Endothelial cell (in vitro differentiated cells): ENCODE data around the gene DAPK2. TPM values are rescaled to one million over a fixed set of nuclear protein-coding genes. Genes with fewer than 3 reads are reported as not detected.
A peak's percentile ranks its signal among the peaks of the same experiment; 100 is the strongest.

ENCODE experiments used
- DNase-seq: peaks from one replicate; pipeline ENCODE4 v3.0.0; 2021; ENCODE audit warnings: low spot score
- H3K27ac Mint-ChIP-seq: one replicate; pipeline ENCODE4 v1.8.0; 2021; ENCODE audit warnings: mixed read lengths, inconsistent platforms; ENCODE audit not compliant: unreplicated experiment
- H3K27me3 Mint-ChIP-seq: one replicate; pipeline ENCODE4 v1.8.0; 2021; ENCODE audit warnings: mild to moderate bottlenecking, moderate library complexity, mixed read lengths, inconsistent platforms; ENCODE audit not compliant: unreplicated experiment
- H3K36me3 Mint-ChIP-seq: one replicate; pipeline ENCODE4 v1.8.0; 2021; ENCODE audit warnings: mild to moderate bottlenecking, low read depth, mixed read lengths, inconsistent platforms; ENCODE audit not compliant: unreplicated experiment
- H3K4me1 Mint-ChIP-seq: one replicate; pipeline ENCODE4 v1.8.0; 2021; ENCODE audit warnings: mild to moderate bottlenecking, mixed read lengths, inconsistent platforms; ENCODE audit not compliant: unreplicated experiment
- H3K4me3 Mint-ChIP-seq: one replicate; pipeline ENCODE4 v1.8.0; 2021; ENCODE audit warnings: mild to moderate bottlenecking, mixed read lengths, inconsistent platforms; ENCODE audit not compliant: unreplicated experiment
- H3K9me3 Mint-ChIP-seq: one replicate; pipeline ENCODE4 v1.8.0; 2021; ENCODE audit warnings: mixed read lengths, inconsistent platforms; ENCODE audit not compliant: unreplicated experiment
- CTCF ChIP-seq: fragments of 200-600 bp; sonication (generic); IDR thresholded peaks from one replicate; pipeline ENCODE4 v1.5.0; 2021; ENCODE audit warnings: antibody characterized with exemption; ENCODE audit not compliant: unreplicated experiment
- total RNA-seq: library from RNA; stranded (reverse); fragmentation: NEBNext Ultra II Directional; extraction: Animal tissue kit (Norgen Biotek cat#: 25700); gene quantifications from one replicate; pipeline ENCODE4 v1.2.1, GENCODE V29; 2021; ENCODE audit not compliant: unreplicated experiment

DAPK2 gene
- total RNA-seq, 1 donor from 2014 or later, result 10.0 TPM

- Mint-ChIP-seq H3K4me1 (peaks cover 40% of the 10 kb centered on the region), H3K27ac (no peak overlapping the region), H3K36me3 (peaks cover 4% of the 10 kb centered on the region), H3K27me3 (peaks cover 7% of the 10 kb centered on the region), H3K4me3 (no peak overlapping the region), H3K9me3 (no peaks in the 10 kb centered on the region)
- TF ChIP-seq CTCF, result no peak
- DNase-seq, result no peak
These were observed 74.4 kb downstream of the DAPK2 start for GRCh38 chr15:63971904-63972303.

GRCh38 chr15:63971427-63971805 lies 74.9 kb downstream of the DAPK2 start:
- peaks cover 40% of the 10 kb centered on the region for H3K4me1 Mint-ChIP-seq
- H3K9me3 Mint-ChIP-seq, result no peaks in the 10 kb centered on the region
- peaks cover 4% of the 10 kb centered on the region for H3K36me3 Mint-ChIP-seq
- no peak for TF ChIP-seq CTCF
- DNase-seq, result no peak
- H3K27ac Mint-ChIP-seq, result no peak overlapping the region
- H3K27me3 Mint-ChIP-seq, result peaks cover 5% of the 10 kb centered on the region
- no peak overlapping the region for H3K4me3 Mint-ChIP-seq

GRCh38 chr15:63970621-63971426 lies 75.5 kb downstream of the DAPK2 start:
- no peak for DNase-seq
- H3K4me1 Mint-ChIP-seq, result peaks cover 40% of the 10 kb centered on the region
- peaks cover 4% of the 10 kb centered on the region for H3K36me3 Mint-ChIP-seq
- no peak for TF ChIP-seq CTCF
- H3K27me3 Mint-ChIP-seq, result peaks cover 5% of the 10 kb centered on the region
- no peak overlapping the region for H3K27ac Mint-ChIP-seq
- no peak overlapping the region for H3K4me3 Mint-ChIP-seq
- H3K9me3 Mint-ChIP-seq, result no peaks in the 10 kb centered on the region

GRCh38 chr15:63969652-63970421 lies 76.4 kb downstream of the DAPK2 start:
- Mint-ChIP-seq H3K27ac (peak overlapping the region; percentile 90), H3K9me3 (no peaks in the 10 kb centered on the region), H3K27me3 (peaks cover 5% of the 10 kb centered on the region), H3K36me3 (peaks cover 7% of the 10 kb centered on the region), H3K4me3 (peak overlapping the region; percentile 81), H3K4me1 (peaks cover 40% of the 10 kb centered on the region)
- no peak for TF ChIP-seq CTCF
- DNase-seq, result no peak

GRCh38 chr15:63968700-63969099 lies 77.6 kb downstream of the DAPK2 start:
- Mint-ChIP-seq H3K4me1 (peaks cover 40% of the 10 kb centered on the region), H3K27me3 (peaks cover 5% of the 10 kb centered on the region), H3K36me3 (peaks cover 14% of the 10 kb centered on the region), H3K4me3 (peak overlapping the region; percentile 51), H3K27ac (peak overlapping the region; percentile 30), H3K9me3 (peaks cover 3% of the 10 kb centered on the region)
- DNase-seq, result no peak
- TF ChIP-seq CTCF, result no peak
